Astrocyte of the cerebellum (primary cell): Measurements from ENCODE around the gene CDH20.

Experiments used
- DNase-seq: peaks from one replicate; pipeline ENCODE4 v3.0.0-alpha.2; 2011; ENCODE audit warnings: low read depth
- H3K4me3 ChIP-seq: 2 replicates; pipeline ENCODE4 v1.5.1; 2011; ENCODE audit warnings: mild to moderate bottlenecking, low read depth, low read length, moderate library complexity
- CTCF ChIP-seq: IDR thresholded peaks from 2 replicates; pipeline ENCODE4 v1.5.1; 2012; ENCODE audit warnings: low read length, low read depth, moderate library complexity, mild to moderate bottlenecking; ENCODE audit errors: missing control alignments
- in situ Hi-C: cut with HindIII; loops from 2 replicates; pipeline ENCODE4 v1.10.0; 2017; ENCODE audit warnings: low sequenced_read_pairs

Gene CDH20

GRCh38 chr18:61531182-61531581 lies 198.0 kb downstream of the CDH20 start:
- no peak for DNase-seq
- H3K4me3 ChIP-seq = no peak overlapping the region
- TF ChIP-seq CTCF = no peak
- in situ Hi-C loops = no loop called here

GRCh38 chr18:61531891-61532290 lies 198.7 kb downstream of the CDH20 start:
- in situ Hi-C loops = no loop called here
- H3K4me3 ChIP-seq = no peak overlapping the region
- TF ChIP-seq CTCF = no peak
- DNase-seq = no peak

- DNase-seq = no peak
- H3K4me3 ChIP-seq = no peak overlapping the region
- TF ChIP-seq CTCF = no peak
- in situ Hi-C loops = no loop called here
These were observed 202.2 kb downstream of the CDH20 start for GRCh38 chr18:61535401-61535800.

DNA sequence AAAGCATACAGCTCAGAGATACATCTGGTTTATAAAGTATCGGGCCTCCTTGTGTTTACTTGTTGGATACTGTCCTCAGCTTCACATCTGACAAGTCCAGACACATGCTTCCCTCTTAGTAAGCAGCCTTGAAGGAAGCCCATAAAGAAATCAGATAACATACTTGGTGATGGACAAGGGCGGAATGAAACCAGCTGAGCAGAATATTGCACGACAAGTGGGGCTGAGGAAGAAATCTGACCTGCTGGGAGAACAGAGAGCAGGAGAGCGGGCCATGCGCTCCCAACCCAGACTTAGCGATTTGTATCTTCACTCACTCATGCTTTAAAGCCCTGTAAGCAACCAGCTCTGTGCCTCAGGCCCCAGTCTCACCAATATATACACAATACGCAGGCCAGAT lies 208.4 kb downstream of the CDH20 start:
- in situ Hi-C loops = no loop called here
- H3K4me3 ChIP-seq = no peak overlapping the region
- DNase-seq = no peak
- TF ChIP-seq CTCF = no peak

GRCh38 chr18:61542596-61542995 lies 209.4 kb downstream of the CDH20 start:
- H3K4me3 ChIP-seq = no peak overlapping the region
- in situ Hi-C loops = no loop called here
- no peak for TF ChIP-seq CTCF
- DNase-seq = no peak

DNA sequence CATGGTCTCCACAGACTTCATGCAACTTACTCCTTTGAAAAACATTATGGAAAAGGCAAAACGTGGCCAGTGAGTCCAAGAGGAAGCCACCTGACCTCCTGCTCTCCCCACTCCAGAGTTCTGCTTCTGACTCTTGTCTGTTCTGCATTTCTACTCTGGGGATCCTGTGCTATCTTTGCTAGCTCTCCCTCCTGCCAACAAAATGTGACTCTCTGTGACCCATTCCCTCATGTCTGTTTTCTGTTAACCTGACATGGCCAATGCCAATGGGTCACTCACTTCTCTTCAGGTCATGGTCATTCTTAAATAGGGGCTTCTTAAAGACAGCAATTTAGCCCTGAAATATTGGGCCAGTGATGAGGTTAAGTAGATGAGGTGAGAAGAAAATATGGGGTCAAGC lies 210.3 kb downstream of the CDH20 start:
- DNase-seq = no peak
- H3K4me3 ChIP-seq = no peak overlapping the region
- in situ Hi-C loops = no loop called here
- no peak for TF ChIP-seq CTCF

GRCh38 chr18:61544178-61544577 lies 210.9 kb downstream of the CDH20 start:
- H3K4me3 ChIP-seq = no peak overlapping the region
- in situ Hi-C loops = no loop called here
- no peak for DNase-seq
- no peak for TF ChIP-seq CTCF
